ENCODE results near the gene GREM1. TPM values are rescaled to one million over a fixed set of nuclear protein-coding genes. Genes with fewer than 3 reads are reported as not detected.

GREM1 gene
- total RNA-seq, 1 experiment from 2014 or later = not detected

GRCh38 chr15:32781781-32782180, 64.0 kb downstream of the GREM1 start:
- no peak for DNase-seq (ENCODE audit: low spot score)

- DNase-seq (ENCODE audit: low spot score) = no peak
These were observed 66.8 kb downstream of the GREM1 start for GRCh38 chr15:32784581-32784980.

GRCh38 chr15:32786906-32787305, 69.1 kb downstream of the GREM1 start:
- DNase-seq (ENCODE audit: low spot score) = no peak

- no peak for DNase-seq (ENCODE audit: low spot score)
These were observed 70.1 kb downstream of the GREM1 start for GRCh38 chr15:32787949-32788348.

- no peak for DNase-seq (ENCODE audit: low spot score)
These were observed 72.7 kb downstream of the GREM1 start for GRCh38 chr15:32790352-32790999.

- no peak for DNase-seq (ENCODE audit: low spot score)
These were observed 74.6 kb downstream of the GREM1 start for GRCh38 chr15:32792436-32792835.

Other genes with a start within 250 kb of the GREM1 start
- gene GOLGA8N, start 124.5 kb upstream of the GREM1 start, total RNA-seq (2014; rRNA removed; shearing (Covaris generic)) = not detected in 2 replicates
- gene ARHGAP11A, start 102.5 kb upstream of the GREM1 start, total RNA-seq (2014; rRNA removed; shearing (Covaris generic)) = 26.4 and 33.9 TPM in 2 replicates
- gene SCG5, start 76.3 kb upstream of the GREM1 start, total RNA-seq (2014; rRNA removed; shearing (Covaris generic)) = 0.25 and 0.37 TPM in 2 replicates

All from HT-29 (cell line).